Fibroblast of peridontal ligament (primary cell): ENCODE results near the gene SYT6.

Experiments used
- DNase-seq: peaks from one replicate; pipeline ENCODE4 v3.0.0-alpha.2; 2010; ENCODE audit errors: extremely low read depth

The SYT6 gene

GRCh38 chr1:114118351-114118990 is 35.2 kb downstream of the SYT6 start:
- no peak for DNase-seq

GRCh38 chr1:114117654-114118053 is 36.0 kb downstream of the SYT6 start:
- DNase-seq, result no peak

GRCh38 chr1:114116086-114116485 is 37.6 kb downstream of the SYT6 start:
- DNase-seq, result no peak

- DNase-seq, result no peak
Measured at GRCh38 chr1:114114185-114115094, 39.2 kb downstream of the SYT6 start.

- no peak for DNase-seq
Measured at GRCh38 chr1:114113411-114114184, 40.1 kb downstream of the SYT6 start.

- DNase-seq, result no peak
Measured at GRCh38 chr1:114112775-114113174, 40.9 kb downstream of the SYT6 start.

GRCh38 chr1:114111731-114112641 is 41.7 kb downstream of the SYT6 start:
- DNase-seq, result no peak

- no peak for DNase-seq
Measured at GRCh38 chr1:114109981-114110380, 43.7 kb downstream of the SYT6 start.

- no peak for DNase-seq
Measured at GRCh38 chr1:114108751-114109255, 44.9 kb downstream of the SYT6 start.

- no peak for DNase-seq
Measured at GRCh38 chr1:114107474-114108435, 45.9 kb downstream of the SYT6 start.

GRCh38 chr1:114105421-114105979 is 48.2 kb downstream of the SYT6 start:
- no peak for DNase-seq

GRCh38 chr1:114104949-114105348 is 48.7 kb downstream of the SYT6 start:
- DNase-seq, result no peak

- DNase-seq, result no peak
Measured at GRCh38 chr1:114103992-114104391, 49.7 kb downstream of the SYT6 start.

GRCh38 chr1:114102136-114102535 is 51.5 kb downstream of the SYT6 start:
- no peak for DNase-seq

GRCh38 chr1:114100148-114100547 is 53.5 kb downstream of the SYT6 start:
- DNase-seq, result no peak

GRCh38 chr1:114099268-114099667 is 54.4 kb downstream of the SYT6 start:
- DNase-seq, result no peak

- no peak for DNase-seq
Measured at GRCh38 chr1:114097109-114097508, 56.6 kb downstream of the SYT6 start.

- DNase-seq, result no peak
Measured at GRCh38 chr1:114094675-114095074, 59.0 kb downstream of the SYT6 start.

GRCh38 chr1:114094363-114094634 is 59.4 kb downstream of the SYT6 start:
- no peak for DNase-seq
